SU-DHL-6 (cell line): Measurements from ENCODE around the gene ST8SIA5.

ENCODE experiments used
- H2AFZ ChIP-seq: fragments of 200-600 bp; sonication (generic); 2 replicates; pipeline ENCODE4 v1.6.1; 2014; ENCODE audit warnings: low read depth, mild to moderate bottlenecking, moderate library complexity, mixed read lengths, antibody characterized with exemption, low read length; ENCODE audit not compliant: severe bottlenecking
- H3F3A ChIP-seq: fragments of 200-600 bp; shearing (Covaris generic); 2 replicates; pipeline ENCODE4 v1.6.0; 2016; ENCODE audit warnings: antibody characterized with exemption, mild to moderate bottlenecking; ENCODE audit not compliant: insufficient read depth
- H3K27ac ChIP-seq: fragments of 200-600 bp; sonication (generic); 2 replicates; pipeline ENCODE4 v1.5.1; 2016; ENCODE audit warnings: low read depth, mild to moderate bottlenecking, low read length, moderate library complexity, mixed read lengths
- H3K27me3 ChIP-seq: fragments of 200-600 bp; sonication (generic), shearing (Covaris generic); 2 replicates; pipeline ENCODE4 v1.6.0; 2014; ENCODE audit warnings: mild to moderate bottlenecking, low read length
- H3K36me3 ChIP-seq: fragments of 200-600 bp; sonication (generic); 2 replicates; pipeline ENCODE4 v1.6.1; 2014; ENCODE audit warnings: mild to moderate bottlenecking, low read length, mixed read lengths
- H3K4me2 ChIP-seq: fragments of 300-600, 200-600 bp; shearing (Covaris generic), sonication (generic); 2 replicates; pipeline ENCODE4 v1.6.0; 2014; ENCODE audit warnings: low read length, low read depth, mild to moderate bottlenecking; ENCODE audit not compliant: poor library complexity, severe bottlenecking
- H3K4me3 ChIP-seq: fragments of 200-600 bp; sonication (generic); 2 replicates; pipeline ENCODE4 v1.5.1; 2014; ENCODE audit warnings: antibody characterized with exemption, low read length, mild to moderate bottlenecking, mixed read lengths; ENCODE audit not compliant: insufficient read depth, poor library complexity, severe bottlenecking
- H3K79me2 ChIP-seq: fragments of 200-600 bp; sonication (generic); 2 replicates; pipeline ENCODE4 v1.6.1; 2014; ENCODE audit warnings: mild to moderate bottlenecking, low read length, moderate library complexity; ENCODE audit not compliant: insufficient read depth
- H3K9ac ChIP-seq: fragments of 200-600 bp; sonication (generic); 2 replicates; pipeline ENCODE4 v1.7.0; 2014; ENCODE audit warnings: mild to moderate bottlenecking, low read length
- H3K9me2 ChIP-seq: fragments of 200-600 bp; sonication (generic); replicated peaks from 2 replicates; pipeline ENCODE4 v1.6.1; 2014; ENCODE audit warnings: low read length; ENCODE audit not compliant: insufficient read depth
- H3K9me3 ChIP-seq: fragments of 200-600 bp; sonication (generic); 2 replicates; pipeline ENCODE4 v1.6.1; 2014; ENCODE audit warnings: low read length, mixed read lengths; ENCODE audit not compliant: insufficient read depth
- H4K20me1 ChIP-seq: fragments of 200-600 bp; sonication (generic); 2 replicates; pipeline ENCODE4 v1.6.1; 2014; ENCODE audit warnings: low read depth, mild to moderate bottlenecking, antibody characterized with exemption, low read length, moderate library complexity, mixed read lengths
- EZH2phosphoT487 ChIP-seq: fragments of 200-600 bp; sonication (generic), shearing (Covaris generic); conservative IDR thresholded peaks from 2 replicates; pipeline ENCODE4 v1.6.1; 2018; ENCODE audit warnings: mild to moderate bottlenecking, antibody characterized with exemption, low read length, moderate library complexity, mixed read lengths
- TF ChIP-seq, protein P1 (sequence below): fragments of 200-600 bp; sonication (generic); IDR thresholded peaks from one replicate; pipeline ENCODE4 v1.5.1; 2017; ENCODE audit warnings: antibody characterized with exemption, mild to moderate bottlenecking, low read length, moderate library complexity; ENCODE audit not compliant: insufficient read depth, poor library complexity, severe bottlenecking

The ST8SIA5 gene

DNA sequence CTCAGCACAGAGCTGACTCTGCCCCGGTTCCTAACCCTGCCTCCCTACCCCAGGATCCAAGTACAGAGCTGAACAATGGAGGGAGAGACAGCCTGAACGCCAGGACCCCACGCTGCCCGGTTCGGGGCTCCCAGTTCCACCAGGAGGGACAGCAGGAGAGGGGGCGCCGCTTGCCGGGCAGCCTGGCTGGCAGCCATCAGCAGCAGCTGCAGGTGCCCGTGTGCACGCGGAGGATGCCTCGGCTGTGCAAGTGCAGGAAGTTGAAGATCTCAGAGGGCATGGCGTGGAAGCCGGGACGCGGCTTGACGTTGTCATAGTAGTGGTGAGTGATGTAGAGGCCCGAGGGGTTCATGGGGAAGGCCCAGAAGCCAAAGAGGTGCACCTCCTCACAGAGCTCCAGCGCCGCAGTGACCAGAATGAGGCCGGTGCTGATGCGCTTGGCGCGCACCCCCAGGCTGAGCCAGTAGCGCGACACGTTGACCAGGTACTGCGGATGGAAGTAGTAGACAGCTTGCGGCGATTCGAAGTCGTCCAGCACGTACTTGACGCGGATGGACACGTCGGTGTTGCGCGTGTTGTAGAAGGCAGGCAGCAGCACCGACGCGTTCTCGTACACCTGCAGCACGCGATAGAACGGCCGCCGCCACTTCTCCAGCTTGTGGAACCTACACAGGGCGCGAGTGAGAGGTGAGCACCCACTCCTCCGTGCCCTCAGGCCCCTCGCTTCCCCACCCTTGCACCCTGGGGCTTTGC lies 76.8 kb downstream of the ST8SIA5 start:
- Histone ChIP-seq H2AFZ (no peak overlapping the region), H3K9me3 (no peaks in the 10 kb centered on the region), H3K27ac (no peak overlapping the region), H3K27me3 (no peaks in the 10 kb centered on the region), H3K9ac (no peak overlapping the region), H3K36me3 (no peaks in the 10 kb centered on the region), H3K4me3 (no peak overlapping the region), H3K9me2 (no peaks in the 10 kb centered on the region), H4K20me1 (no peaks in the 10 kb centered on the region), H3K4me2 (no peak overlapping the region), H3K79me2 (no peaks in the 10 kb centered on the region), H3F3A (no peaks in the 10 kb centered on the region)
- TF ChIP-seq, protein P1, sequence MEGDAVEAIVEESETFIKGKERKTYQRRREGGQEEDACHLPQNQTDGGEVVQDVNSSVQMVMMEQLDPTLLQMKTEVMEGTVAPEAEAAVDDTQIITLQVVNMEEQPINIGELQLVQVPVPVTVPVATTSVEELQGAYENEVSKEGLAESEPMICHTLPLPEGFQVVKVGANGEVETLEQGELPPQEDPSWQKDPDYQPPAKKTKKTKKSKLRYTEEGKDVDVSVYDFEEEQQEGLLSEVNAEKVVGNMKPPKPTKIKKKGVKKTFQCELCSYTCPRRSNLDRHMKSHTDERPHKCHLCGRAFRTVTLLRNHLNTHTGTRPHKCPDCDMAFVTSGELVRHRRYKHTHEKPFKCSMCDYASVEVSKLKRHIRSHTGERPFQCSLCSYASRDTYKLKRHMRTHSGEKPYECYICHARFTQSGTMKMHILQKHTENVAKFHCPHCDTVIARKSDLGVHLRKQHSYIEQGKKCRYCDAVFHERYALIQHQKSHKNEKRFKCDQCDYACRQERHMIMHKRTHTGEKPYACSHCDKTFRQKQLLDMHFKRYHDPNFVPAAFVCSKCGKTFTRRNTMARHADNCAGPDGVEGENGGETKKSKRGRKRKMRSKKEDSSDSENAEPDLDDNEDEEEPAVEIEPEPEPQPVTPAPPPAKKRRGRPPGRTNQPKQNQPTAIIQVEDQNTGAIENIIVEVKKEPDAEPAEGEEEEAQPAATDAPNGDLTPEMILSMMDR = no peak
- no peak for TF ChIP-seq EZH2phosphoT487

GRCh38 chr18:46678785-46679399 lies 78.0 kb downstream of the ST8SIA5 start:
- no peak overlapping the region for H3K4me3 ChIP-seq
- no peak overlapping the region for H3K27ac ChIP-seq
- no peaks in the 10 kb centered on the region for H3K27me3 ChIP-seq
- H3K4me2 ChIP-seq = no peak overlapping the region
- TF ChIP-seq, protein P1 = no peak
- no peak for TF ChIP-seq EZH2phosphoT487
- no peak overlapping the region for H2AFZ ChIP-seq
- H3F3A ChIP-seq = no peaks in the 10 kb centered on the region
- no peak overlapping the region for H3K9ac ChIP-seq
- H3K36me3 ChIP-seq = no peaks in the 10 kb centered on the region
- H3K79me2 ChIP-seq = no peaks in the 10 kb centered on the region
- no peaks in the 10 kb centered on the region for H3K9me2 ChIP-seq
- H4K20me1 ChIP-seq = no peaks in the 10 kb centered on the region
- no peaks in the 10 kb centered on the region for H3K9me3 ChIP-seq

DNA sequence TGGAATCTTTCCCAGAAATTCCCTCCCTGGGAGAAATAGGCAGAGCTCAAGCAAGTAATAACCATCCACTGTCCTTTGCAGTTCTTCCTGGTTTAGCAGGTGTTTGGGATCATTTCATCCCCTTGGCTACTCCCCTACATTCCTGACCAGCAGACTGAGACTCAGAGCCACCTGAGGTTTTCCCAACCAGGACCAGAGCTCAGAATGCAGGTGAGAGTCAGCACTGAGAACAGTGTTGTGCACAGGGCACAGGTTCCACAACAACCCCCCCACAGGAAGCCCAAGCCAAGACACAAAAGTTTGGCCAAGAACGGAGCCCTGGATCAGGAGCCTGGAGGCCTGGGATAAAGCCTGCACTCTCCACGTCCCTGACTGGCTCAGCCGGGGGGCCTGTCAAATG lies 78.8 kb downstream of the ST8SIA5 start:
- Histone ChIP-seq H3K36me3 (no peaks in the 10 kb centered on the region), H3K4me2 (no peak overlapping the region), H2AFZ (no peak overlapping the region), H3K9me2 (no peaks in the 10 kb centered on the region), H3F3A (no peaks in the 10 kb centered on the region), H3K27me3 (no peaks in the 10 kb centered on the region), H3K27ac (no peak overlapping the region), H3K9me3 (no peaks in the 10 kb centered on the region), H3K9ac (no peak overlapping the region), H3K79me2 (no peaks in the 10 kb centered on the region), H4K20me1 (no peaks in the 10 kb centered on the region), H3K4me3 (no peak overlapping the region)
- TF ChIP-seq EZH2phosphoT487 = no peak
- TF ChIP-seq, protein P1 = no peak
